ENCODE results near the gene KDM4C. TPM values are rescaled to one million over a fixed set of nuclear protein-coding genes. Genes with fewer than 3 reads are reported as not detected.

Gene KDM4C
- total and polyA plus RNA-seq, 2 of the 13 experiments (the other 11 are each of a cell fraction or from before 2014, with no cell fraction given) = 19.4 to 23.6 TPM

DNA sequence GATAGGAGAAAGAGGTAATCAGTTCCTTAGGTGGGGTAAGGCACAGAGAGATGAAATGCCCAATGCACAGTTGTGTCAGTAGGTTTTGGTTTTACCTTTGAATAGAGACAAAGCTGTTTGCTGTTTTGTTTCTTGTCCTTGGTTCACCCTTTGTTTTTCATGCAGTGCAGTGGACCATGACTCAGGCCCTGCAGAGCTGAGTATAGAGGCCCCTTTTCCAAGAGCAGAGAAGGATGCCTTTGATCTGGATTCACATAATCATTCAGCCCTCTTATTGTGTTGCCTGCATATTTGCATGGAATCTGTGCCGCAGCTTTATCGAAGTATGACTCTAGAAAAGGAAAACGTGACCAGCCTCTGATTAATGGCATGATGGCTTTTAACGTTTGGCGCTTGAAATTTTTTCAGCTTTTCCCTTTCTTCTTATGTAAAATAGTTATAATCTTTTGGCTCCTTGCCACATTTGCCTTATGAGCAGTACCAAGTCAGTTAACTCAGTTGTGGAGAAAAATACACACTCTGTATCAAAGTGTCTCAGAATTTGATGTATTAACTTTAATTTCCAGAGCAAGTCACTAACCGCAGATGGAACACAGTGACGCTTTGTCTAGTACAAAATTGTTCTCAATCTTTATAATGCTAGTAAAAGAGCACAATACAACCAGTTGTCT lies 197.6 kb downstream of the KDM4C start (continued):
- TF ChIP-seq ZBTB10 (CRISPR knock-in tag; IDR thresholded peaks at IDR 0.05; ENCODE audit: borderline replicate concordance) (no peak), CHCHD3 (CRISPR knock-in tag; IDR thresholded peaks at IDR 0.05) (no peak), E2F2 (CRISPR knock-in tag; IDR thresholded peaks at IDR 0.05; ENCODE audit: borderline replicate concordance) (no peak), ZNF552 (CRISPR knock-in tag; IDR thresholded peaks at IDR 0.05; ENCODE audit: borderline replicate concordance) (no peak), ZNF510 (CRISPR knock-in tag; IDR thresholded peaks at IDR 0.05; ENCODE audit: low read depth) (no peak), GFI1 (CRISPR knock-in tag; IDR thresholded peaks at IDR 0.05; ENCODE audit: borderline replicate concordance) (no peak), BRCA1 (CRISPR knock-in tag; IDR thresholded peaks at IDR 0.05) (no peak), LCORL (IDR thresholded peaks at IDR 0.05) (no peak), LCORL (CRISPR knock-in tag; IDR thresholded peaks at IDR 0.05) (no peak), ZNF33B (CRISPR knock-in tag; IDR thresholded peaks at IDR 0.05) (no peak), TCF7 (IDR thresholded peaks at IDR 0.05; ENCODE audit: low read depth) (peak; percentile 89), NCOA1 (CRISPR knock-in tag; IDR thresholded peaks at IDR 0.05) (no peak), ZFP36L2 (CRISPR knock-in tag; IDR thresholded peaks at IDR 0.05) (no peak), KMT2A (CRISPR knock-in tag; IDR thresholded peaks at IDR 0.05) (no peak), DPF2 (CRISPR knock-in tag; IDR thresholded peaks at IDR 0.05; ENCODE audit: borderline replicate concordance, low read depth) (no peak; the same call in 1 of the 2 replicates), ZNF704 (CRISPR knock-in tag; IDR thresholded peaks at IDR 0.05; ENCODE audit: borderline replicate concordance) (no peak), ZC3H13 (CRISPR knock-in tag; IDR thresholded peaks at IDR 0.05) (no peak), KLF15 (CRISPR knock-in tag; IDR thresholded peaks at IDR 0.05; ENCODE audit: borderline replicate concordance) (no peak), POGZ (CRISPR knock-in tag; IDR thresholded peaks at IDR 0.05) (peak; percentile 63; the same call in 1 of the 2 replicates), NCOA2 (CRISPR knock-in tag; IDR thresholded peaks at IDR 0.05) (peak; percentile 67), NR1H2 (CRISPR knock-in tag; IDR thresholded peaks at IDR 0.05; ENCODE audit: borderline replicate concordance, low read depth) (no peak), ZNF331 (CRISPR knock-in tag; IDR thresholded peaks at IDR 0.05) (0 out of 2 replicates have a peak, but pooled peaks have one; percentile 19), ONECUT2 (CRISPR knock-in tag; IDR thresholded peaks at IDR 0.05) (no peak), TMF1 (CRISPR knock-in tag; IDR thresholded peaks at IDR 0.05; ENCODE audit: low read depth) (no peak), FOXP4 (CRISPR knock-in tag; IDR thresholded peaks at IDR 0.05) (peak; percentile 77)
